Osteocyte (in vitro differentiated cells): ENCODE measurements around the gene ZMAT3. TPM values are rescaled to one million over a fixed set of nuclear protein-coding genes. Genes with fewer than 3 reads are reported as not detected.

Experiments used
- DNase-seq: peaks from one replicate; pipeline ENCODE4 v3.0.0; 2021; ENCODE audit warnings: mixed read lengths; ENCODE audit not compliant: unreplicated experiment; ENCODE audit errors: extremely low spot score
- H3K27ac Mint-ChIP-seq: one replicate; pipeline ENCODE4 v1.8.0; 2021; ENCODE audit warnings: mild to moderate bottlenecking, mixed read lengths; ENCODE audit not compliant: unreplicated experiment
- H3K27me3 Mint-ChIP-seq: one replicate; pipeline ENCODE4 v1.8.0; 2021; ENCODE audit warnings: mixed read lengths; ENCODE audit not compliant: unreplicated experiment
- H3K36me3 Mint-ChIP-seq: one replicate; pipeline ENCODE4 v1.8.0; 2021; ENCODE audit warnings: mixed read lengths; ENCODE audit not compliant: unreplicated experiment
- H3K4me1 Mint-ChIP-seq: one replicate; pipeline ENCODE4 v1.8.0; 2021; ENCODE audit warnings: mixed read lengths; ENCODE audit not compliant: unreplicated experiment
- H3K4me3 Mint-ChIP-seq: one replicate; pipeline ENCODE4 v1.8.0; 2021; ENCODE audit warnings: mild to moderate bottlenecking, moderate library complexity, mixed read lengths; ENCODE audit not compliant: unreplicated experiment
- H3K9me3 Mint-ChIP-seq: one replicate; pipeline ENCODE4 v1.8.0; 2021; ENCODE audit warnings: mixed read lengths; ENCODE audit not compliant: unreplicated experiment
- CTCF ChIP-seq: fragments of 200-600 bp; sonication (generic); IDR thresholded peaks from 2 replicates; pipeline ENCODE4 v1.5.0; 2021; ENCODE audit warnings: antibody characterized with exemption, mild to moderate bottlenecking, moderate library complexity
- total RNA-seq: library from RNA; stranded (reverse); gene quantifications from 2 replicates; pipeline ENCODE4 v1.2.1, GENCODE V29; 2021

ZMAT3 gene
- total RNA-seq, 1 donor from 2014 or later: 96.9 TPM

- peaks cover 30% of the 10 kb centered on the region for H3K4me1 Mint-ChIP-seq
- H3K9me3 Mint-ChIP-seq: no peaks in the 10 kb centered on the region
- no peak for DNase-seq
- peak overlapping the region; percentile 87 for H3K27ac Mint-ChIP-seq
- TF ChIP-seq CTCF: no peak
- H3K36me3 Mint-ChIP-seq: peaks cover 28% of the 10 kb centered on the region
- H3K27me3 Mint-ChIP-seq: no peaks in the 10 kb centered on the region
- H3K4me3 Mint-ChIP-seq: peak overlapping the region; percentile 98
Measured at GRCh38 chr3:179071027-179071322, 634 bp downstream of the ZMAT3 start.

GRCh38 chr3:179069762-179070390 is 1.7 kb downstream of the ZMAT3 start:
- TF ChIP-seq CTCF: no peak
- Mint-ChIP-seq H3K27ac (peak overlapping the region; percentile 87), H3K36me3 (peaks cover 35% of the 10 kb centered on the region), H3K27me3 (no peaks in the 10 kb centered on the region), H3K4me1 (peaks cover 30% of the 10 kb centered on the region), H3K4me3 (peak overlapping the region; percentile 98), H3K9me3 (no peaks in the 10 kb centered on the region)
- DNase-seq: no peak

- Mint-ChIP-seq H3K27ac (peak overlapping the region; percentile 87), H3K9me3 (no peaks in the 10 kb centered on the region), H3K36me3 (peaks cover 35% of the 10 kb centered on the region), H3K4me1 (peaks cover 39% of the 10 kb centered on the region), H3K4me3 (peak overlapping the region; percentile 62), H3K27me3 (no peaks in the 10 kb centered on the region)
- TF ChIP-seq CTCF: peak; percentile 48
- DNase-seq: no peak
Measured at GRCh38 chr3:179068779-179069530, 2.7 kb downstream of the ZMAT3 start.

- H3K4me3 Mint-ChIP-seq: peak overlapping the region; percentile 51
- no peak for TF ChIP-seq CTCF
- no peak for DNase-seq
- no peaks in the 10 kb centered on the region for H3K27me3 Mint-ChIP-seq
- H3K4me1 Mint-ChIP-seq: peaks cover 50% of the 10 kb centered on the region
- no peaks in the 10 kb centered on the region for H3K9me3 Mint-ChIP-seq
- H3K36me3 Mint-ChIP-seq: peaks cover 35% of the 10 kb centered on the region
- H3K27ac Mint-ChIP-seq: no peak overlapping the region
Measured at GRCh38 chr3:179067839-179068238, 3.8 kb downstream of the ZMAT3 start.

GRCh38 chr3:179067291-179067690 is 4.3 kb downstream of the ZMAT3 start:
- H3K4me1 Mint-ChIP-seq: peaks cover 51% of the 10 kb centered on the region
- H3K36me3 Mint-ChIP-seq: peaks cover 37% of the 10 kb centered on the region
- H3K4me3 Mint-ChIP-seq: no peak overlapping the region
- H3K27ac Mint-ChIP-seq: no peak overlapping the region
- H3K9me3 Mint-ChIP-seq: no peaks in the 10 kb centered on the region
- no peak for TF ChIP-seq CTCF
- no peaks in the 10 kb centered on the region for H3K27me3 Mint-ChIP-seq
- no peak for DNase-seq
